Immature natural killer cell (primary cell): ENCODE results near the gene RUNX3. TPM values are rescaled to one million over a fixed set of nuclear protein-coding genes. Genes with fewer than 3 reads are reported as not detected.

Source experiments
- DNase-seq, 3 donors: peaks; one replicate each; pipeline ENCODE4 v3.0.0; 2022; ENCODE audit warnings: mixed read lengths in 1 of 3
- H3K27ac Mint-ChIP-seq, 6 donors: one replicate each; pipeline ENCODE4 v1.8.0; 2020; ENCODE audit warnings: mixed read lengths in 6 of 6, mild to moderate bottlenecking in 5 of 6, inconsistent platforms in 4 of 6, moderate library complexity in 3 of 6
- H3K27me3 Mint-ChIP-seq, 3 donors: one replicate each; pipeline ENCODE4 v1.8.0; 2020 to 2021; ENCODE audit warnings: low read depth in 3 of 3, mild to moderate bottlenecking in 3 of 3, mixed read lengths in 3 of 3, moderate library complexity in 3 of 3, inconsistent platforms in 1 of 3
- H3K36me3 Mint-ChIP-seq, 3 donors: one replicate each; pipeline ENCODE4 v1.8.0; 2020; ENCODE audit warnings: mixed read lengths in 3 of 3, inconsistent platforms in 2 of 3, mild to moderate bottlenecking in 2 of 3
- H3K4me1 Mint-ChIP-seq, 2 donors: one replicate each; pipeline ENCODE4 v1.8.0; 2020; ENCODE audit warnings: inconsistent platforms in 2 of 2, mild to moderate bottlenecking in 2 of 2, mixed read lengths in 2 of 2, moderate library complexity in 1 of 2
- H3K4me3 Mint-ChIP-seq, 5 donors: one replicate each; pipeline ENCODE4 v1.8.0; 2020; ENCODE audit warnings: mild to moderate bottlenecking in 5 of 5, mixed read lengths in 5 of 5, inconsistent platforms in 3 of 5, moderate library complexity in 3 of 5
- H3K9me3 Mint-ChIP-seq, 6 donors: one replicate each; pipeline ENCODE4 v1.8.0; 2020; ENCODE audit warnings: mild to moderate bottlenecking in 6 of 6, mixed read lengths in 6 of 6, inconsistent platforms in 4 of 6, moderate library complexity in 3 of 6
- polyA plus RNA-seq, 3 donors: library from polyadenylated mRNA; unstranded; fragments of 300-500 nt; fragmentation: Illumina TruSeq; gene quantifications; one replicate each; pipeline ENCODE4 v1.2.3, GENCODE V29; 2021

Gene RUNX3
- polyA plus RNA-seq, 3 donors from 2014 or later, result 83.7 to 132 (median 93.2) TPM

GRCh38 chr1:24865168-24865567 is 64.9 kb downstream of the RUNX3 start:
- H3K36me3 Mint-ChIP-seq, result peaks cover 0 to 67% (median 47%) of the 10 kb centered on the region in 3 donors
- DNase-seq, result no peak
- H3K4me1 Mint-ChIP-seq, result peaks cover 76 to 100% of the 10 kb centered on the region in 2 donors
- no peak overlapping the region for H3K27ac Mint-ChIP-seq
- no peak overlapping the region for H3K4me3 Mint-ChIP-seq
- no peaks in the 10 kb centered on the region for H3K9me3 Mint-ChIP-seq
- peaks cover 1 to 5% (median 2%) of the 10 kb centered on the region in 3 donors for H3K27me3 Mint-ChIP-seq

- Mint-ChIP-seq H3K27ac (peak overlapping the region in 5 of 6 donors; percentile 46 to 91 (median 80)), H3K27me3 (peaks cover 0 to 5% (median 2%) of the 10 kb centered on the region in 3 donors), H3K4me3 (peak overlapping the region; percentile 58 to 97 (median 77)), H3K4me1 (peaks cover 72 to 99% of the 10 kb centered on the region in 2 donors), H3K9me3 (no peaks in the 10 kb centered on the region), H3K36me3 (peaks cover 0 to 67% (median 47%) of the 10 kb centered on the region in 3 donors)
- DNase-seq, result no peak
Observed at GRCh38 chr1:24864370-24864777, 65.7 kb downstream of the RUNX3 start.

- Mint-ChIP-seq H3K36me3 (peaks cover 0 to 61% (median 47%) of the 10 kb centered on the region in 3 donors), H3K27ac (peak overlapping the region in 5 of 6 donors; percentile 81 to 99 (median 89)), H3K9me3 (no peaks in the 10 kb centered on the region), H3K27me3 (peaks cover 0 to 9% (median 6%) of the 10 kb centered on the region in 3 donors), H3K4me1 (peaks cover 74 to 99% of the 10 kb centered on the region in 2 donors), H3K4me3 (peak overlapping the region; percentile 72 to 97 (median 79))
- no peak for DNase-seq
Observed at GRCh38 chr1:24862775-24863483, 67.1 kb downstream of the RUNX3 start.

GRCh38 chr1:24861821-24862727 is 68.0 kb downstream of the RUNX3 start:
- DNase-seq, result peak; percentile 60 to 81 (median 72)
- Mint-ChIP-seq H3K27me3 (peaks cover 0 to 12% (median 10%) of the 10 kb centered on the region in 3 donors), H3K27ac (peak overlapping the region; percentile 79 to 99 (median 88)), H3K36me3 (peaks cover 0 to 52% (median 45%) of the 10 kb centered on the region in 3 donors), H3K4me3 (peak overlapping the region; percentile 63 to 97 (median 79)), H3K4me1 (peaks cover 73 to 99% of the 10 kb centered on the region in 2 donors), H3K9me3 (no peaks in the 10 kb centered on the region)

GRCh38 chr1:24860841-24861240 is 69.2 kb downstream of the RUNX3 start:
- H3K36me3 Mint-ChIP-seq, result peaks cover 0 to 41% (median 38%) of the 10 kb centered on the region in 3 donors
- no peaks in the 10 kb centered on the region for H3K9me3 Mint-ChIP-seq
- DNase-seq, result no peak
- peaks cover 0 to 17% (median 14%) of the 10 kb centered on the region in 3 donors for H3K27me3 Mint-ChIP-seq
- H3K4me3 Mint-ChIP-seq, result peak overlapping the region; percentile 63 to 97 (median 79)
- H3K4me1 Mint-ChIP-seq, result peaks cover 81 to 99% of the 10 kb centered on the region in 2 donors
- peak overlapping the region in 5 of 6 donors; percentile 15 to 99 (median 89) for H3K27ac Mint-ChIP-seq

- peaks cover 0 to 30% (median 29%) of the 10 kb centered on the region in 3 donors for H3K36me3 Mint-ChIP-seq
- peaks cover 84 to 99% of the 10 kb centered on the region in 2 donors for H3K4me1 Mint-ChIP-seq
- H3K27me3 Mint-ChIP-seq, result peaks cover 0 to 17% (median 14%) of the 10 kb centered on the region in 3 donors
- no peak for DNase-seq
- peak overlapping the region; percentile 84 to 97 (median 92) for H3K4me3 Mint-ChIP-seq
- no peaks in the 10 kb centered on the region for H3K9me3 Mint-ChIP-seq
- peak overlapping the region in 5 of 6 donors; percentile 34 to 99 (median 95) for H3K27ac Mint-ChIP-seq
Observed at GRCh38 chr1:24859063-24860010, 70.7 kb downstream of the RUNX3 start.

- Mint-ChIP-seq H3K9me3 (no peaks in the 10 kb centered on the region), H3K4me3 (peak overlapping the region; percentile 84 to 97 (median 92)), H3K27me3 (peaks cover 0 to 17% (median 14%) of the 10 kb centered on the region in 3 donors), H3K4me1 (peaks cover 79 to 97% of the 10 kb centered on the region in 2 donors), H3K36me3 (peaks cover 0 to 22% (median 19%) of the 10 kb centered on the region in 3 donors), H3K27ac (peak overlapping the region; percentile 82 to 99 (median 96))
- no peak for DNase-seq
Observed at GRCh38 chr1:24858277-24858676, 71.8 kb downstream of the RUNX3 start.

GRCh38 chr1:24857507-24858133 is 72.5 kb downstream of the RUNX3 start:
- H3K4me1 Mint-ChIP-seq, result peaks cover 75 to 97% of the 10 kb centered on the region in 2 donors
- peaks cover 0 to 17% (median 14%) of the 10 kb centered on the region in 3 donors for H3K27me3 Mint-ChIP-seq
- H3K36me3 Mint-ChIP-seq, result peaks cover 0 to 18% (median 17%) of the 10 kb centered on the region in 3 donors
- H3K27ac Mint-ChIP-seq, result peak overlapping the region; percentile 94 to 99 (median 97)
- H3K4me3 Mint-ChIP-seq, result peak overlapping the region; percentile 84 to 97 (median 92)
- H3K9me3 Mint-ChIP-seq, result no peaks in the 10 kb centered on the region
- peak; percentile 39 to 55 (median 40) for DNase-seq

- peak overlapping the region; percentile 84 to 97 (median 92) for H3K4me3 Mint-ChIP-seq
- H3K9me3 Mint-ChIP-seq, result no peaks in the 10 kb centered on the region
- H3K27ac Mint-ChIP-seq, result peak overlapping the region; percentile 94 to 99 (median 97)
- peak; percentile 73 to 81 (median 80) for DNase-seq
- peaks cover 0 to 13% (median 13%) of the 10 kb centered on the region in 3 donors for H3K36me3 Mint-ChIP-seq
- H3K4me1 Mint-ChIP-seq, result peaks cover 74 to 97% of the 10 kb centered on the region in 2 donors
- peaks cover 0 to 15% (median 14%) of the 10 kb centered on the region in 3 donors for H3K27me3 Mint-ChIP-seq
Observed at GRCh38 chr1:24856787-24857506, 73.1 kb downstream of the RUNX3 start.

- Mint-ChIP-seq H3K27me3 (peaks cover 0 to 14% (median 13%) of the 10 kb centered on the region in 3 donors), H3K4me1 (peaks cover 62 to 93% of the 10 kb centered on the region in 2 donors), H3K36me3 (peaks cover 0 to 6% (median 4%) of the 10 kb centered on the region in 3 donors), H3K4me3 (peak overlapping the region in 4 of 5 donors; percentile 11 to 97 (median 36)), H3K9me3 (no peaks in the 10 kb centered on the region), H3K27ac (peak overlapping the region in 5 of 6 donors; percentile 5 to 99 (median 98))
- no peak for DNase-seq
Observed at GRCh38 chr1:24855474-24855873, 74.6 kb downstream of the RUNX3 start.

GRCh38 chr1:24853649-24854048 is 76.4 kb downstream of the RUNX3 start:
- H3K27ac Mint-ChIP-seq, result peak overlapping the region in 1 of 6 donors; percentile 59
- peaks cover 0 to 5% (median 0%) of the 10 kb centered on the region in 3 donors for H3K36me3 Mint-ChIP-seq
- H3K4me3 Mint-ChIP-seq, result no peak overlapping the region
- no peak for DNase-seq
- peaks cover 3 to 23% (median 15%) of the 10 kb centered on the region in 3 donors for H3K27me3 Mint-ChIP-seq
- H3K9me3 Mint-ChIP-seq, result no peaks in the 10 kb centered on the region
- peaks cover 68 to 94% of the 10 kb centered on the region in 2 donors for H3K4me1 Mint-ChIP-seq
